A673 (cell line): ENCODE data around the gene PAK1. TPM values are rescaled to one million over a fixed set of nuclear protein-coding genes. Genes with fewer than 3 reads are reported as not detected.

ENCODE experiments used
- BruUV-seq: library from RNA; stranded (reverse); fragments of 400-500 nt; replicated peaks from 2 replicates; lab custom pipeline; 2021; lab: Mats Ljungman, UMichigan
- CTCF ChIA-PET: fragments of 300-600 bp; sonication (Branson Sonifier 250); formaldehyde crosslinking; loops from one replicate; lab custom pipeline; 2022; ENCODE audit warnings: antibody characterized with exemption; lab: Charles Lee
- POLR2A ChIA-PET: fragments of 300-600 bp; sonication (Branson Sonifier 250); formaldehyde crosslinking; loops from one replicate; lab custom pipeline; 2022; ENCODE audit warnings: antibody characterized with exemption; ENCODE audit not compliant: low non-redundant PET; lab: Charles Lee
- DNase-seq: peaks from one replicate; pipeline ENCODE4 v3.0.0-alpha.2; 2015; ENCODE audit warnings: low spot score
- H3K27ac ChIP-seq: fragments of 200-600 bp; sonication (generic); 2 replicates; pipeline ENCODE4 v1.5.1; 2016; ENCODE audit warnings: mixed run types, low read depth, mild to moderate bottlenecking, mixed read lengths, antibody characterized with exemption, low read length; ENCODE audit not compliant: poor library complexity, severe bottlenecking
- H3K27me3 ChIP-seq: fragments of 200-600 bp; sonication (generic); replicated peaks from 2 replicates; pipeline ENCODE4 v1.6.1; 2017; ENCODE audit warnings: mixed run types, low read depth, mild to moderate bottlenecking, mixed read lengths, antibody characterized with exemption, low read length; ENCODE audit not compliant: insufficient read depth, poor library complexity
- H3K36me3 ChIP-seq: fragments of 200-600 bp; sonication (generic); 2 replicates; pipeline ENCODE4 v1.6.1; 2016; ENCODE audit warnings: mixed run types, mild to moderate bottlenecking, mixed read lengths, antibody characterized with exemption, low read length; ENCODE audit not compliant: insufficient read depth, poor library complexity, severe bottlenecking
- H3K4me1 ChIP-seq: fragments of 200-600 bp; sonication (generic); 2 replicates; pipeline ENCODE4 v1.6.1; 2017; ENCODE audit warnings: mixed run types, mild to moderate bottlenecking, mixed read lengths, antibody characterized with exemption, low read length; ENCODE audit not compliant: insufficient read depth, poor library complexity, severe bottlenecking
- H3K4me3 ChIP-seq: fragments of 200-600 bp; sonication (generic); 2 replicates; pipeline ENCODE4 v1.5.1; 2016; ENCODE audit warnings: low read depth, mixed run types, mild to moderate bottlenecking, mixed read lengths, low read length; ENCODE audit not compliant: poor library complexity, severe bottlenecking
- H3K9me3 ChIP-seq: fragments of 200-600 bp; sonication (generic); 2 replicates; pipeline ENCODE4 v1.6.1; 2016; ENCODE audit warnings: mixed run types, low read depth, mild to moderate bottlenecking, mixed read lengths, antibody characterized with exemption, low read length; ENCODE audit not compliant: poor library complexity, severe bottlenecking
- CTCF ChIP-seq: fragments of 300-800, 200-600 bp; sonication (generic); conservative IDR thresholded peaks from 2 replicates; pipeline ENCODE4 v1.5.1; 2017; ENCODE audit warnings: low read depth, mild to moderate bottlenecking, antibody characterized with exemption, low read length, moderate library complexity, mixed read lengths
- EZH2 ChIP-seq: fragments of 200-600 bp; sonication (generic); IDR thresholded peaks from 2 replicates; pipeline ENCODE4 v1.6.1; 2017; ENCODE audit warnings: borderline replicate concordance, low read depth, mild to moderate bottlenecking, mixed read lengths, antibody characterized with exemption, low read length; ENCODE audit not compliant: poor library complexity, severe bottlenecking
- intact Hi-C: fragments of 100-400 bp; cut with micrococcal nuclease; formaldehyde crosslinking; loops from one replicate; pipeline ENCODE4 v1.10.0; 2022; ENCODE audit not compliant: unreplicated experiment
- total RNA-seq: library from RNA; stranded (reverse); gene quantifications from 2 replicates; pipeline ENCODE4 v1.2.3, GENCODE V29; 2021

PAK1 gene
- total RNA-seq, 1 experiment from 2014 or later = 44.2 TPM

- Histone ChIP-seq H3K27ac (no peak overlapping the region), H3K9me3 (no peaks in the 10 kb centered on the region), H3K36me3 (no peaks in the 10 kb centered on the region), H3K27me3 (no peaks in the 10 kb centered on the region), H3K4me1 (no peaks in the 10 kb centered on the region), H3K4me3 (no peak overlapping the region)
- TF ChIP-seq EZH2 (no peak), CTCF (no peak)
- DNase-seq = no peak
- POLR2A ChIA-PET = no interaction called here
- BruUV-seq = no TSS peak
- CTCF ChIA-PET = no interaction called here
- intact Hi-C loops = no loop called here
Measured at GRCh38 chr11:77425346-77425745, 48.5 kb downstream of the PAK1 start.

- Histone ChIP-seq H3K36me3 (no peaks in the 10 kb centered on the region), H3K4me1 (no peaks in the 10 kb centered on the region), H3K27ac (no peak overlapping the region), H3K9me3 (no peaks in the 10 kb centered on the region), H3K4me3 (no peak overlapping the region), H3K27me3 (no peaks in the 10 kb centered on the region)
- POLR2A ChIA-PET = no interaction called here
- CTCF ChIA-PET = no interaction called here
- intact Hi-C loops = no loop called here
- TF ChIP-seq EZH2 (no peak), CTCF (no peak)
- DNase-seq = no peak
- no TSS peak for BruUV-seq
Measured at GRCh38 chr11:77424644-77425043, 49.2 kb downstream of the PAK1 start.

GRCh38 chr11:77423624-77424023 lies 50.3 kb downstream of the PAK1 start:
- no TSS peak for BruUV-seq
- no peaks in the 10 kb centered on the region for H3K4me1 ChIP-seq

More at GRCh38 chr11:77423624-77424023, 50.3 kb downstream of the PAK1 start:
- DNase-seq = no peak
- POLR2A ChIA-PET = no interaction called here
- H3K4me3 ChIP-seq = no peak overlapping the region
- no peak overlapping the region for H3K27ac ChIP-seq
- CTCF ChIA-PET = no interaction called here
- no peaks in the 10 kb centered on the region for H3K27me3 ChIP-seq
- intact Hi-C loops = no loop called here
- H3K36me3 ChIP-seq = no peaks in the 10 kb centered on the region
- TF ChIP-seq EZH2 (no peak), CTCF (no peak)
- no peaks in the 10 kb centered on the region for H3K9me3 ChIP-seq
